Large intestine (tissue), 3 donors: ENCODE measurements around the gene ARHGEF11. TPM values are rescaled to one million over a fixed set of nuclear protein-coding genes. Genes with fewer than 3 reads are reported as not detected.
A peak's percentile ranks its signal among the peaks of the same experiment; 100 is the strongest.

Experiments
- DNase-seq, 2 donors: peaks; one replicate each; pipeline versions ENCODE4 v3.0.0 to v3.0.0-alpha.2; 2013
- H3K27ac ChIP-seq: one replicate; pipeline ENCODE4 v1.5.1; 2013; ENCODE audit warnings: low read length
- H3K27me3 ChIP-seq: 2 replicates; pipeline ENCODE4 v1.6.1; 2013; ENCODE audit warnings: low read length; ENCODE audit not compliant: control insufficient read depth, insufficient read depth
- H3K36me3 ChIP-seq: 2 replicates; pipeline ENCODE4 v1.6.1; 2013; ENCODE audit warnings: low read length; ENCODE audit not compliant: control insufficient read depth, insufficient read depth
- H3K4me1 ChIP-seq: one replicate; pipeline ENCODE4 v1.6.1; 2013; ENCODE audit warnings: low read length; ENCODE audit not compliant: control insufficient read depth, insufficient read depth
- H3K4me3 ChIP-seq: one replicate; pipeline ENCODE4 v1.5.1; 2013; ENCODE audit warnings: low read length
- H3K9me3 ChIP-seq: one replicate; pipeline ENCODE4 v1.6.1; 2013; ENCODE audit warnings: mild to moderate bottlenecking, low read depth, low read length, moderate library complexity; ENCODE audit not compliant: control insufficient read depth
- WGBS: methylation state at CpG from one replicate; pipeline ENCODE4 v1.1.5; 2013; ENCODE audit warnings: low lambda C conversion rate; ENCODE audit not compliant: insufficient coverage; 5-methylcytosine and 5-hydroxymethylcytosine counted together
- polyA plus RNA-seq: library from polyadenylated mRNA; unstranded; fragments of 120-200 nt; gene quantifications from one replicate; pipeline ENCODE4 v1.2.1, GENCODE V29; 2013

The ARHGEF11 gene
- polyA plus RNA-seq, 1 donor, result 34.0 TPM

GRCh38 chr1:156959414-156959813 is 86.1 kb downstream of the ARHGEF11 start:
- no peaks in the 10 kb centered on the region for H3K27me3 ChIP-seq
- H3K4me1 ChIP-seq, result peaks cover 14% of the 10 kb centered on the region
- 83% methylated on average over 2 of the region's 2 CpGs for WGBS
- no peak overlapping the region for H3K4me3 ChIP-seq
- DNase-seq, result no peak
- no peak overlapping the region for H3K27ac ChIP-seq
- peaks cover 91% of the 10 kb centered on the region for H3K36me3 ChIP-seq
- no peaks in the 10 kb centered on the region for H3K9me3 ChIP-seq

- H3K27me3 ChIP-seq, result no peaks in the 10 kb centered on the region
- WGBS, result no CpG with 5 or more reads among the region's 2 CpGs
- no peaks in the 10 kb centered on the region for H3K9me3 ChIP-seq
- peaks cover 83% of the 10 kb centered on the region for H3K36me3 ChIP-seq
- H3K4me3 ChIP-seq, result no peak overlapping the region
- peak overlapping the region; percentile 63 for H3K27ac ChIP-seq
- peak; percentile 47 to 54 for DNase-seq
- peaks cover 14% of the 10 kb centered on the region for H3K4me1 ChIP-seq
Measured at GRCh38 chr1:156958247-156958714, 87.3 kb downstream of the ARHGEF11 start.

- H3K9me3 ChIP-seq, result no peaks in the 10 kb centered on the region
- H3K4me3 ChIP-seq, result no peak overlapping the region
- no CpG with 5 or more reads among the region's 3 CpGs for WGBS
- no peaks in the 10 kb centered on the region for H3K27me3 ChIP-seq
- H3K4me1 ChIP-seq, result peaks cover 14% of the 10 kb centered on the region
- H3K36me3 ChIP-seq, result peaks cover 84% of the 10 kb centered on the region
- peak overlapping the region; percentile 63 for H3K27ac ChIP-seq
- no peak for DNase-seq
Measured at GRCh38 chr1:156957634-156958033, 87.9 kb downstream of the ARHGEF11 start.

- Histone ChIP-seq H3K36me3 (peaks cover 82% of the 10 kb centered on the region), H3K27ac (no peak overlapping the region), H3K4me3 (no peak overlapping the region), H3K9me3 (no peaks in the 10 kb centered on the region), H3K27me3 (no peaks in the 10 kb centered on the region), H3K4me1 (peaks cover 14% of the 10 kb centered on the region)
- DNase-seq, result peak; percentile 38 to 70
- WGBS, result no CpG with 5 or more reads among the region's 10 CpGs
Measured at GRCh38 chr1:156956333-156956732, 89.2 kb downstream of the ARHGEF11 start.

- no peak overlapping the region for H3K27ac ChIP-seq
- H3K4me1 ChIP-seq, result peaks cover 14% of the 10 kb centered on the region
- no peak overlapping the region for H3K4me3 ChIP-seq
- H3K9me3 ChIP-seq, result no peaks in the 10 kb centered on the region
- H3K27me3 ChIP-seq, result no peaks in the 10 kb centered on the region
- peaks cover 83% of the 10 kb centered on the region for H3K36me3 ChIP-seq
- WGBS, result no CpG with 5 or more reads among the region's 2 CpGs
- no peak for DNase-seq
Measured at GRCh38 chr1:156953571-156953970, 92.0 kb downstream of the ARHGEF11 start.

GRCh38 chr1:156951371-156951770 is 94.2 kb downstream of the ARHGEF11 start:
- peaks cover 85% of the 10 kb centered on the region for H3K36me3 ChIP-seq

GRCh38 chr1:156949127-156949526 is 96.4 kb downstream of the ARHGEF11 start:
- Histone ChIP-seq H3K9me3 (no peaks in the 10 kb centered on the region), H3K4me3 (no peak overlapping the region), H3K36me3 (peaks cover 88% of the 10 kb centered on the region), H3K27ac (no peak overlapping the region), H3K27me3 (no peaks in the 10 kb centered on the region), H3K4me1 (no peaks in the 10 kb centered on the region)
- DNase-seq, result no peak
- no CpG with 5 or more reads among the region's 5 CpGs for WGBS

More at GRCh38 chr1:156951371-156951770, 94.2 kb downstream of the ARHGEF11 start:
- no peak overlapping the region for H3K4me3 ChIP-seq
- H3K9me3 ChIP-seq, result no peaks in the 10 kb centered on the region
- no peaks in the 10 kb centered on the region for H3K27me3 ChIP-seq
- WGBS, result no CpG with 5 or more reads among the region's 5 CpGs
- H3K27ac ChIP-seq, result no peak overlapping the region
- peaks cover 6% of the 10 kb centered on the region for H3K4me1 ChIP-seq
- no peak for DNase-seq

- H3K27ac ChIP-seq, result no peak overlapping the region
- DNase-seq, result no peak
- H3K36me3 ChIP-seq, result peaks cover 92% of the 10 kb centered on the region
- no CpG with 5 or more reads among the region's 4 CpGs for WGBS
- H3K4me3 ChIP-seq, result no peak overlapping the region
- H3K27me3 ChIP-seq, result no peaks in the 10 kb centered on the region
- no peaks in the 10 kb centered on the region for H3K9me3 ChIP-seq
- H3K4me1 ChIP-seq, result no peaks in the 10 kb centered on the region
Measured at GRCh38 chr1:156948708-156949107, 96.8 kb downstream of the ARHGEF11 start.

- Histone ChIP-seq H3K27ac (no peak overlapping the region), H3K27me3 (no peaks in the 10 kb centered on the region), H3K4me3 (no peak overlapping the region), H3K9me3 (no peaks in the 10 kb centered on the region), H3K36me3 (peaks cover 96% of the 10 kb centered on the region), H3K4me1 (no peaks in the 10 kb centered on the region)
- no peak for DNase-seq
- WGBS, result no CpG with 5 or more reads among the region's 17 CpGs
Measured at GRCh38 chr1:156947818-156948525, 97.6 kb downstream of the ARHGEF11 start.

- no CpG with 5 or more reads among the region's 9 CpGs for WGBS
- H3K36me3 ChIP-seq, result peaks cover 97% of the 10 kb centered on the region
- no peak overlapping the region for H3K4me3 ChIP-seq
- no peaks in the 10 kb centered on the region for H3K27me3 ChIP-seq
- no peak overlapping the region for H3K27ac ChIP-seq
- no peaks in the 10 kb centered on the region for H3K9me3 ChIP-seq
- no peak for DNase-seq
- H3K4me1 ChIP-seq, result no peaks in the 10 kb centered on the region
Measured at GRCh38 chr1:156947127-156947526, 98.4 kb downstream of the ARHGEF11 start.
